Psoas muscle (tissue), 8 donors: ENCODE measurements around the gene CYB561D2. TPM values are rescaled to one million over a fixed set of nuclear protein-coding genes. Genes with fewer than 3 reads are reported as not detected.
"Not testable (repeated sequence)": the region's sequence is repeated elsewhere in the genome, so short reads cannot be mapped to it uniquely, and the experiment has no call there.

Experiments used
- ATAC-seq, 4 donors: fragments of 200-7000 bp; cut with Tn5 transposase; one replicate each; pipeline ENCODE4 v1.9.1; 2020; ENCODE audit warnings: moderate library complexity in 3 of 4, mild to moderate bottlenecking in 2 of 4
- DNase-seq, 2 donors: peaks; one replicate each; pipeline ENCODE4 v3.0.0-alpha.2; 2020
- H3K27ac ChIP-seq: fragments of 200-600 bp; one replicate; pipeline ENCODE4 v1.8.0; 2022
- H3K27me3 ChIP-seq, 3 donors: fragments of 200-600 bp in 1 of 3; one replicate each; pipeline versions ENCODE4 v1.6.1 to v1.8.0; 2013 to 2022; ENCODE audit warnings: low read length in 2 of 3, mild to moderate bottlenecking in 2 of 3, moderate library complexity in 1 of 3; ENCODE audit not compliant: insufficient read depth in 3 of 3
- H3K36me3 ChIP-seq, 2 donors: fragments of 200-600 bp in 1 of 2; one replicate each; pipeline versions ENCODE4 v1.6.1 to v1.8.0; 2013 to 2022; ENCODE audit warnings: low read depth in 1 of 2, mild to moderate bottlenecking in 1 of 2, moderate library complexity in 1 of 2; ENCODE audit not compliant: insufficient read depth in 1 of 2
- H3K4me1 ChIP-seq: fragments of 200-600 bp; one replicate; pipeline ENCODE4 v1.8.0; 2022
- H3K4me3 ChIP-seq: fragments of 200-600 bp; one replicate; pipeline ENCODE4 v1.8.0; 2022; ENCODE audit warnings: mild to moderate bottlenecking
- H3K9me3 ChIP-seq: fragments of 200-600 bp; one replicate; pipeline ENCODE4 v1.8.0; 2022
- CTCF ChIP-seq: fragments of 200-600 bp; IDR thresholded peaks from one replicate; pipeline ENCODE4 v1.8.0; 2022; ENCODE audit warnings: antibody characterized with exemption
- WGBS, 3 donors: extraction: QIAGEN DNeasy Blood & Tissue Kit; methylation state at CpG; one replicate each; pipeline versions ENCODE4 v1.1.6 to v1.1.7; 2013; 5-methylcytosine and 5-hydroxymethylcytosine counted together
- intact Hi-C, 2 donors: fragments of 100-400 bp; cut with DNase I; formaldehyde crosslinking; loops; one replicate each; pipeline versions ENCODE4 v1.11.0 to v1.14.2; 2022
- long read RNA-seq, 2 donors: library from polyadenylated mRNA; unstranded; transcript quantifications; one replicate each; pipeline ENCODE4 v2.0.0, GENCODE V29; 2021
- polyA plus RNA-seq, 3 donors: library from polyadenylated mRNA; stranded (reverse); fragments of 200-250 nt; gene quantifications; one replicate each; pipeline ENCODE4 v1.2.3, GENCODE V29; 2013
- total RNA-seq, 4 donors: library from RNA; stranded (reverse); fragmentation: NEBNext Ultra II Directional in 2 of 4; extraction: Animal tissue kit (Norgen Biotek cat#: 25700) in 2 of 4; gene quantifications; one replicate each; pipeline versions ENCODE4 v1.2.1 to v1.2.4, GENCODE V29; 2021 to 2023
- donor health status: healthy with polysubstance abuse.
- donor health status: DM: no; HTN: no; CAD: no; lungs with moderate emphysema.
- donor health status: Bipolar disorder and iron deficiency.
- donor health status: healthy.
- donor health status: DM: yes; HTN: yes; CAD: no.
- donor health status: DM: no; HTN: no; CAD: no.
- donor health status: DM: no; HTN: no; CAD: no.
- donor health status: DM: yes; HTN: yes; CAD: no.

CYB561D2 gene
- total RNA-seq: 1 to 10 TPM; 5.7 to 9.2 (median 7.0) TPM
- polyA plus RNA-seq: 10 to 100 TPM; 14.7 to 34.8 (median 17.5) TPM
- long read RNA-seq, donor 1, partial matches to known transcripts: 0 of 5 reads
- long read RNA-seq, donor 1, other reads (novel, unspliced or antisense): 0 of 5 reads
- long read RNA-seq, donor 2, transcript CYB561D2-205 (4 exons, 1,319 nt): major isoform, 8 of 18 reads
- long read RNA-seq, donor 2, transcript CYB561D2-201 (4 exons, 1,225 nt): minor isoform, 7 of 18 reads
- long read RNA-seq, donor 2, partial matches to known transcripts: 0 of 18 reads
- long read RNA-seq, donor 2, other reads (novel, unspliced or antisense): 3 of 18 reads

DNA sequence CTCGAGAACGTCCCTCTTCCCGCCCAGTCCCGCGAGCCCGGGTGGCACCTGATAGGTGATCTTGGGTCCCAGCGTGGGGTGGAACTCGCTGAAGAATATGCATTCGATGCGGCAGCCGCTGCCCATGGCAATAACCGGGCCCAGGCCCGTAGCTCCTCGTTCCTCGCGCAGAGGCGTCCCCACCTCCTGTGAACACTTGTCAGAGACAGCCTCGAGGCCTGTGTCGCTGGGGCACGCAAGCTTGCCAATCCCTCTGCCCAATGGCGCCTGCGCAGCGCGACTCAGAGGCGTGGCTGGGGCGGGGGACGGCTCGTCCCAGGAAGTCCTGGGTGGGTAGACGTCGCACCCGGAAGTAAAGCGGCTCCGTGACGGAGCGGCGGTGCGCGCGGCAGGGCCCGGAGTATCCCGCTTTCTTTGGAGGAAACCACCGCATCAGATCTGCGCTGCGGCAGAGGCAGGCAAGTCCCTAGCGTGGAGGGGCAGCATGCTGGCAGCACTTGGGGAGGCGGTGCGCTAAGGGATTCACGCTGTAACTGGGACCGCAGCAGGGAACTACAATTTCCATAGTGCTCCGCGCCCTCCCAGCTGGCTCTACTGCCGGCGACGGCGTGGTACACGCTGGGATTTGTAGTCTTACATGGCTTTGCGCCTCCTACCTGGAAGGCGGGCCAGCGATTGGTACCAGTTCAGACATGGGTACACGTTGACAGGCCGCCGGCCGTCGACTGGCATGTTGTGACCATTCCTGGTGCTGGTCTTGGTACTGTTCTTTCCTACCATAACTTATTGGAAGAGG, at the start of gene CYB561D2, which contains the start of gene NPRL2:
CYB561D2 (plus strand) TSS at position 336 of the 796 bp plus-strand sequence. CDS start 572 bp downstream, outside the sequence.
NPRL2 (minus strand) TSS at position 249 of the 796 bp plus-strand sequence; CDS start at position 126, 123 bp downstream.
- H3K36me3 ChIP-seq: peaks cover 5 to 50% of the 10 kb centered on the region in 2 donors
- 0 to 1% (median 1%) methylated on average over 63 to 64 of the region's 64 CpGs for WGBS, 3 donors
- H3K27me3 ChIP-seq: no peaks in the 10 kb centered on the region
- intact Hi-C loops: no loop called here
- peak within 1 kb of the TSS; percentile 92 for H3K4me3 ChIP-seq
- DNase-seq: peak; percentile 98 to 99
- H3K9me3 ChIP-seq: no peaks in the 10 kb centered on the region
- H3K4me1 ChIP-seq: peaks cover 43% of the 10 kb centered on the region
- ATAC-seq: peak; percentile 94 to 96 (median 94)
- H3K27ac ChIP-seq: peak within 1 kb of the TSS; percentile 97
- no peak for TF ChIP-seq CTCF

GRCh38 chr3:50302095-50303012, 48.3 kb upstream of the CYB561D2 start:
- peaks cover 29% of the 10 kb centered on the region for H3K4me1 ChIP-seq
- H3K27ac ChIP-seq: peak overlapping the region; percentile 88
- no peaks in the 10 kb centered on the region for H3K9me3 ChIP-seq
- H3K36me3 ChIP-seq: no peaks in the 10 kb centered on the region
- TF ChIP-seq CTCF: no peak
- H3K4me3 ChIP-seq: peak overlapping the region; percentile 76
- WGBS, 3 donors: 63 to 81% (median 71%) methylated on average over 32 of the region's 32 CpGs
- no peak for ATAC-seq
- H3K27me3 ChIP-seq: no peaks in the 10 kb centered on the region
- intact Hi-C loops: no loop called here
- peak in 1 of 2 donors; percentile 60 for DNase-seq

DNA sequence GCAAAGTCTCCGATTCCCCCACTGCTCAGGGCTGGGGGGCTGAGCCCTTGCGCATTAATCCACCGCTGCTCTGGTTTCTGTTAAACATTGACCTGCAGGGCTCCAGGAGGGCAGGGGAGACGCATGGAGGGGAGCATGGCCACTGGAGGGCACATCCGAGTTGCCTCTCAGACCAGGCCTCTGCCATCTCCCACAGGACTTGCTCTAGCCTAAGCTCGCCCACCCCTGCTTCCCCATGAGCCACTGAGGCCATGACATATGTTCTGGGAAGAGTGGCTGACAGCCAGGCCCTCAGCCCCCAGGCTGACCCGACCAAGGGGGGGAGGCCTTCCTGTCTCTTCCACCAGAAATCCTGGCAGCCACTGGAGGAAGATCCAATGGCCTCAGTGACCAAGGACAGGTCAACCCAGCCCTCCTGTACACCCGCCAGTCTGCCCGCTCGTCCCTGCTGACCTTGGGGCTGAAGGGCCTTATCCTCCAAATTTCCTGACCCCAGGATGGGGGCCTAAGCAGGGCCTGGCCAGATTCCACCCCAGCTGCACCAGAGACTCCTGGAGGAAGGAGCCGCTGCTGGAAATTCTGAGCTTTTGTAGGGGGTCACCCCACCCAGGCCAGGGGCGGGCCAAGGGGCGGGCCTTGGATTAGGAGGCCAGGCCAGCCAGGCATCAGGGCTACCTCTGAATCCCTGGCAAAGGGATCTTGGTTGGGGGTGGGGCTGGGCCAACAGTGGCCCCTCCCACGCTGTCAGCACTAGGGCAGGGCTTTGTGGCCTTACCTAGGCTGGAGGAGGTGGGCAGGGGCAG, 47.4 kb upstream of the CYB561D2 start, which contains the start of gene HYAL1:
HYAL1 (minus strand) TSS at position 562 of the 803 bp plus-strand sequence. CDS start 618 bp downstream, outside the sequence.
- 29 to 48% (median 45%) methylated on average over 13 to 14 of the region's 14 CpGs for WGBS, 3 donors
- intact Hi-C loops: no loop called here
- TF ChIP-seq CTCF: peak; percentile 25
- Histone ChIP-seq H3K9me3 (no peaks in the 10 kb centered on the region), H3K36me3 (no peaks in the 10 kb centered on the region), H3K4me1 (peaks cover 26% of the 10 kb centered on the region), H3K27ac (peak within 1 kb of the TSS; percentile 88), H3K4me3 (peak within 1 kb of the TSS; percentile 76), H3K27me3 (no peaks in the 10 kb centered on the region)
- ATAC-seq (peak in 2 of 4 donors; percentile 18 to 29), DNase-seq (peak; percentile 77 to 87)

- no peak for TF ChIP-seq CTCF
- Histone ChIP-seq H3K27ac (no peak overlapping the region), H3K4me3 (no peak overlapping the region), H3K27me3 (no peaks in the 10 kb centered on the region), H3K36me3 (peaks cover 0 to 6% of the 10 kb centered on the region in 2 donors), H3K4me1 (peaks cover 19% of the 10 kb centered on the region), H3K9me3 (no peaks in the 10 kb centered on the region)
- DNase-seq (no peak), ATAC-seq (no peak)
- intact Hi-C loops: no loop called here
These were observed 46.1 kb upstream of the CYB561D2 start for GRCh38 chr3:50304601-50305000.

GRCh38 chr3:50312041-50312440, 38.6 kb upstream of the CYB561D2 start:
- ATAC-seq, intact Hi-C loops, H3K27ac ChIP-seq, H3K27me3 ChIP-seq, H3K4me3 ChIP-seq, DNase-seq, H3K9me3 ChIP-seq: not testable (repeated sequence)
- WGBS, 3 donors: 86 to 93% (median 90%) methylated on average over 12 to 32 of the region's 32 CpGs
- Histone ChIP-seq H3K4me1 (peaks cover 13% of the 10 kb centered on the region), H3K36me3 (peaks cover 0 to 20% of the 10 kb centered on the region in 2 donors)
